GM19025 (cell line): ENCODE data around the gene SLC2A13.
"Not testable (repeated sequence)": the region's sequence is repeated elsewhere in the genome, so short reads cannot be mapped to it uniquely, and the experiment has no call there.

ENCODE experiments used
- ATAC-seq: cut with Tn5 transposase; IDR thresholded peaks from one replicate; pipeline ENCODE4 v1.9.1; 2021; ENCODE audit warnings: mild to moderate bottlenecking, low read depth, moderate library complexity; ENCODE audit not compliant: unreplicated experiment

SLC2A13 gene

GRCh38 chr12:39830171-39830570 lies 275.7 kb downstream of the SLC2A13 start:
- ATAC-seq: no peak

GRCh38 chr12:39824505-39825212 lies 281.2 kb downstream of the SLC2A13 start:
- ATAC-seq: no peak

DNA sequence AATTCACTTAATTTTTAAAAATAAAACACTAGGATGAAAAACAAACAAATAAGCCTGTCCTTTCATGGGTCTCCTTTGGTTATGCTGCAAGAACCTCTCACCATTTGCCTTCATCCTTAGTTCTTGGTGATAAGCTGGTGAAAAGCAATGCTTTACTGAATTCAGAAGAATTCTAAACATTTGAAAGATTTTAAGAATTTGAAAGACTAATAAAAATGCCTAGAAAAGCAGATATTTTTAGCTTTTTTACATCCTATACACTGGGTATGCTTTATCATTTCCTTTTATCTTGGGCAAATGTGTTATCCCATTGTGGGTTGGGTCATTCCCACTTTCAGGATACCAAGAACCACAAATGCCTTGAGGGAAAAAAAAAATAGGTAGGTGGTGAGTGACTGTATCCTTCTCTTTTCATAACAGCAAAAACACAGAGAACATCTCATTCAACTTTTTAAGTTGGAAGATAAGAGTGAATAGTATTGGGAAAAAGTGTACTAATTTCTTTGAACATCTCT lies 289.2 kb downstream of the SLC2A13 start:
- ATAC-seq: no peak

- ATAC-seq: no peak
Measured at GRCh38 chr12:39815746-39816145, 290.1 kb downstream of the SLC2A13 start.

DNA sequence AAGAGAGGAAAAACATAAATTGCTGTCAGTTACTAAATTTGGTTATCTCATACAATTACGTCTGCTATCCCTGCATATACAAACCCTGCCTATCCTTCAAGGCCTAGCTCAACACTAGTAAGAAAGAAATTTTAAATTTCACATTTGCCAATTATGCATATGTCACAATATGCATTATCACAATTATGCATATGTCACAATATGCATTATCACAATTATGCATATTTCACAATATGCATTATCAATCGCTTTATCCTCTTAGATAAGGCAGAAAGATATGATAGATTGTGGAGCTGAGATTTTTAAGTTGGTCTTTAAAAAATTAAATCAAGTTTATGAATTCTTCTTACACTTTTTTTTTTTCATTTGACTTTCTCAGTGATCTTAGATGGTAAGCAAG lies 291.3 kb downstream of the SLC2A13 start:
- ATAC-seq: no peak

- no peak for ATAC-seq
Measured at GRCh38 chr12:39813776-39814175, 292.1 kb downstream of the SLC2A13 start.

DNA sequence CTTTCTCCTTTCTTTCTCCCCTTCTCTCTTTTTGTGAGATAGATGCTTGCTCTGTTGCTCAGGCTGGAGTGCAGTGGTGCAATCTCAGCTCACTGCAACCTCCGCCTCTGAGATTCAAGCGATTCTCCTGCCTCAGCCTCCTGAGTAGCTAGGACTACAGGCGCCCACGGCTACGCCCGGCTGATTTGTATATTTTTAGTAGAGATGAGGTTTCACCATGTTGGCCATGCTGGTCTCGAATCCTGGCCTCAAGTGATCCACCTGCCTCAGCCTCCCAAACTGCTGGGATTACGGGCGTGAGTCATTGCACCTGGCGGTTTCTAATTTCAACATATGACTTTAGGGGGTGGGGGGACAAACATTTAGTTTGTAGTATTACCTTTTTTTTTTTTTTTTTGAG lies 293.4 kb downstream of the SLC2A13 start:
- not testable (repeated sequence) for ATAC-seq

GRCh38 chr12:39807043-39807442 lies 298.8 kb downstream of the SLC2A13 start:
- ATAC-seq: no peak

DNA sequence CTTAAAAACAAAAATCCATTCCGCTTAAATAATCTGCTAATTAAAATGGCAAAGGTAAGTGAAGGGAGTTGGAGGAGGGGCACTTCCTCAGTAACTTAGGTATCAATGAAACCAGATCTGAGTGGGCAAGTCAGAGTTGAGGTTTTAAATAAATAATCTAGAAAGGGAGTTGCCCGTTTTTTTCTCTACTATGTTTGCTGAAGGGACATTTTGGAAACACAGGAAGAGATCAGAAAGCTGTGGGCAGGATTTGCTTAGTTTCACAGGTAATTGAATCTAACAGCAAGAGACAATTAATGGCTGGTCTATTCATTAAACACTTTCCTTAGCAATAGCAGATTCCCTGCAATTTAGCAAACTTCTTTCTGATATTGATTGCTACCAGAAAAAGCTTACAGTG lies 300.2 kb downstream of the SLC2A13 start:
- ATAC-seq: no peak

- ATAC-seq: no peak
Measured at GRCh38 chr12:39804898-39805297, 301.0 kb downstream of the SLC2A13 start.

DNA sequence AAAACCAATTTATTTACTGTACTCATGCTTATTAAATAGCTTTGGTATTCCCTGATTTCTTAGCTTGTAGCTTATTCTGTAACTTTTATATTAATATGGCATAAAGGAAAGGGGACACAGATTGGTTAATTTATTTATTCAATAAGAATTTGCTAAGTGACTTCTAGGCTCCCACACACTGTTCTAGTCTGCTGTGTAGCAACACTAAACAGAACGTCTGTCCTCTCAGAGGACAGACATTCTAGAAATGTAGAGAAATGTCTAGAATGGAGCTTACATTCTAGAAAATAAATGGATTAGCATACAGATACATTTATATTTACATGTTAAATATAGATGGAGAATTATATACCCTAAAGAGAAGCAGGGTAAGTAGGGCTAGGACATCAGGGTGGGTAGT lies 301.4 kb downstream of the SLC2A13 start:
- ATAC-seq: no peak

DNA sequence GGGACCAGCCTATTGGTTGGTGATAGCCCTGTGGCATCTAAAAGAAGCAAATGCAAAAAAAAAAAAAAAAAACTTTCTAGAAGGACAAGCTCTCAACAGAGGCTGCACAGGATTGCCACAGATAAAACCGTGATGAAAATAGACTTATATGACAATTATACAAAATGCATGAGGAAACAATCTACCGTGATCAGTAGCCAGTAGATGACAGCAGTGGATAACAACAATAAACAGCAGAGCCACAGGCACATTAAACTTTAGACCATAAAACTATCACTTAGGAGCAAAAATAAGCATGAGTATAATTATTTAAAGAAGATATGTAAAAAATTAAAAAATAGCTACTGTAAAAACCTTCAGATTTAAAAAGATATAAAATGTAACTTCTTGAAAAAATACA lies 302.7 kb downstream of the SLC2A13 start:
- ATAC-seq: no peak

GRCh38 chr12:39798977-39799376 lies 306.9 kb downstream of the SLC2A13 start:
- no peak for ATAC-seq

DNA sequence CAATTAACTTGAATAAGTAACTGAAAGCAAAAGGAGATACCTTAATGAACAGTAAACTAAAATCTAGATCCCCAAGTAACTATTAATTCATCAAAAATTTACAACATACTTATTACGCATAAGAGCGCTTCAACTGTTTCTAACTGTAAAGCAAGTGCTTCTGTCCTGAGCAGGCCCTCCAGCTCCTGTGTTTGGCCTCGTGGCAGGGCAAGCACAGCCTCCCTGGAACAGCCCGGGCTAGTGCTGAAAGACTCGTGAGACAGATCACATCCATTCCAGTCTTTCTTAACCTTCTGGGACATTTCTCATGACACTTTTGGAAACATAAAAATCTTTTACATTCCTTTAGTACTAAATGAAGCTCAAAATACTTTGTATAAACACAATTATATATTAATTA lies 307.5 kb downstream of the SLC2A13 start:
- ATAC-seq: no peak

GRCh38 chr12:39795481-39795880 lies 310.4 kb downstream of the SLC2A13 start:
- no peak for ATAC-seq

- no peak for ATAC-seq
Measured at GRCh38 chr12:39792938-39793337, 312.9 kb downstream of the SLC2A13 start.

- no peak for ATAC-seq
Measured at GRCh38 chr12:39788239-39788638, 317.6 kb downstream of the SLC2A13 start.

GRCh38 chr12:39785814-39786213 lies 320.1 kb downstream of the SLC2A13 start:
- ATAC-seq: not testable (repeated sequence)

DNA sequence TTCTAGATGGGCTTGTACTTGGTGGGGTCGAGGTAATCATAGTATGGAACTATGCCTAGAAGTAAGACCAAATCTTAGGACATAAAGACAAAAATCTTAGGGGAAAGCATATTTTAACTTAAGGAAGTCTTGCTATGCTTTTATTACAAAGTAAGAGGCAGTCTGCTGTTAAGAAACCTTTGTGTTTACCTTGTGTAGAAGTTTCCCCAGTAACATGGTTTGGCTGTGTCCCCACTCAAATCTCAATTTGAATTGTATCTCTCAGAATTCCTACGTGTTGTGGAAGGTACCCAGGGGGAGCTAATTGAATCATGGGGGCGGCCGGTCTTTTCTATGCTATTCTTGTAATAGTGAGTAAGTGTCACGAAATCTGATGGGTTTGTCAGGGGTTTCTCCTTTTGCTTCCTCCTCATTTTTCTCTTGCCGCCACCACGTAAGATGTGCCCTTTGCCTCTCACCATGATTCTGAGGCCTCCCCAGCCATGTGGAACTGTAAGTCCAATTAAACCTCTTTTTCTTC lies 323.8 kb downstream of the SLC2A13 start:
- no peak for ATAC-seq

- no peak for ATAC-seq
Measured at GRCh38 chr12:39780913-39781446, 324.9 kb downstream of the SLC2A13 start.

DNA sequence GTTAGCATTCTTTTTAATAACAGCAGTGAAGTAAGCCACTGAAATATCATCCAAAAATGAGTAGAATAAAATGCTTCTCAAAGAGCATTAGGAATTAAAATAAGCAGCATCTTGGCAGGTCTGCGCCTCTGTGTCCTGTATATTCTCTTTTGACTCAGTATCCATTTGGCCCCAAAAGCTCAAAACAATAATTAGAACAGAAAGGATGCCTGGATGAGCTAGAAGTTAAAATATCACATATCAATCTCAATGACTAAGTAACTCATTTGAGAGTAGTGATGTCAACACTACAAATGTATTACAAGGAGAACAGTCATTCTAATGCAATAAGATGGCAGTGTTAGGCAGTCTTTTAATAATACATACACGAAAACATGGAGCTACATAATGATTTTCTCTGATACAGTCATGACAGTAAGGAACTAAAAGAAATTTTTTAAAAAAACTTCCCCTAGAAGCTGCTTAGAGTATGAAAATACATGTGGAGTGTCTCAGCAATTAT lies 325.4 kb downstream of the SLC2A13 start:
- no peak for ATAC-seq
